GM12878 (cell line): ENCODE measurements around the gene HIP1. TPM values are rescaled to one million over a fixed set of nuclear protein-coding genes. Genes with fewer than 3 reads are reported as not detected.
"Not testable (repeated sequence)": the region's sequence is repeated elsewhere in the genome, so short reads cannot be mapped to it uniquely, and the experiment has no call there.

ENCODE experiments used
- ATAC-seq: fragments of 200-7000 bp; cut with Tn5 transposase; 3 replicates; pipeline ENCODE4 v1.9.1; 2020; ENCODE audit warnings: mild to moderate bottlenecking, moderate library complexity
- BruUV-seq: library from RNA; stranded (reverse); fragments of 400-500 nt; replicated peaks from 2 replicates; lab custom pipeline; 2021; lab: Mats Ljungman, UMichigan
- CTCF ChIA-PET: fragments of 300-600 bp; sonication (Branson Sonifier 250); formaldehyde crosslinking; extraction: SDS; loops from one replicate; lab custom pipeline; 2021; ENCODE audit warnings: inconsistent platforms; lab: Yijun Ruan, JAX
- POLR2A ChIA-PET: fragments of 350-600 bp; formaldehyde crosslinking; extraction: SDS; loops from one replicate; lab custom pipeline; 2021; ENCODE audit warnings: inconsistent platforms; lab: Charles Lee
- RAD21 ChIA-PET: fragments of 300-600 bp; sonication (Branson Sonifier 250); formaldehyde crosslinking; loops from one replicate; lab custom pipeline; 2023; ENCODE audit warnings: antibody characterized with exemption; ENCODE audit not compliant: unreplicated experiment; lab: Charles Lee
- SMC1A ChIA-PET: fragments of 300-600 bp; sonication (Branson Sonifier 250); formaldehyde crosslinking; loops from one replicate; lab custom pipeline; 2023; ENCODE audit not compliant: unreplicated experiment, uncharacterized antibody; lab: Charles Lee
- DNase-seq: peaks from one replicate; pipeline ENCODE4 v3.0.0-alpha.2; 2011; ENCODE audit warnings: low read depth, low spot score
- FAIRE-seq: peaks from 3 replicates; lab custom pipeline; 2011; peaks lifted over from hg19 to GRCh38; lab: Jason Lieb, UNC
- H2AFZ ChIP-seq: 2 replicates; pipeline ENCODE4 v1.6.0; 2011; ENCODE audit warnings: low read depth, low read length, control low read depth; ENCODE audit not compliant: control insufficient read depth
- H3K27ac ChIP-seq: 2 replicates; pipeline ENCODE4 v1.5.1; 2011; ENCODE audit warnings: control low read depth; ENCODE audit not compliant: control insufficient read depth, insufficient read depth
- H3K27me3 ChIP-seq, 2 experiments: replicated peaks in 1 of 2; 2 replicates each; pipeline versions ENCODE4 v1.6.0 to v1.6.1; 2011; ENCODE audit warnings: low read length in 1 of 2; ENCODE audit not compliant: control insufficient read depth in 2 of 2, insufficient read depth in 2 of 2
- H3K36me3 ChIP-seq, 2 experiments: 2 replicates each; pipeline ENCODE4 v1.5.1; 2011; ENCODE audit warnings: low read length in 1 of 2; ENCODE audit not compliant: control insufficient read depth in 2 of 2, insufficient read depth in 2 of 2
- H3K4me1 ChIP-seq: 2 replicates; pipeline ENCODE4 v1.6.1; 2011; ENCODE audit warnings: mild to moderate bottlenecking, low read length, moderate library complexity, mixed read lengths; ENCODE audit not compliant: control insufficient read depth, insufficient read depth
- H3K4me2 ChIP-seq: 2 replicates; pipeline ENCODE4 v1.6.0; 2011; ENCODE audit warnings: control low read depth; ENCODE audit not compliant: control insufficient read depth, insufficient read depth
- H3K4me3 ChIP-seq: fragments of 200-600 bp; sonication (generic); 2 replicates; pipeline ENCODE4 v1.5.1; 2016
- H3K79me2 ChIP-seq: 2 replicates; pipeline ENCODE4 v1.6.0; 2011; ENCODE audit warnings: low read length; ENCODE audit not compliant: control insufficient read depth, insufficient read depth
- H3K9ac ChIP-seq: 2 replicates; pipeline ENCODE4 v1.8.0; 2011; ENCODE audit warnings: low read length, control low read depth, mixed read lengths; ENCODE audit not compliant: control insufficient read depth, insufficient read depth
- H3K9me3 ChIP-seq: replicated peaks from 3 replicates; pipeline ENCODE4 v1.5.1; 2011; ENCODE audit warnings: mild to moderate bottlenecking, low read length; ENCODE audit not compliant: control insufficient read depth, insufficient read depth
- H4K20me1 ChIP-seq: 2 replicates; pipeline ENCODE4 v1.6.0; 2011; ENCODE audit not compliant: control insufficient read depth, insufficient read depth
- ZBED1 ChIP-seq: IDR thresholded peaks from 2 replicates; pipeline ENCODE4 v1.6.1; 2016; ENCODE audit warnings: borderline replicate concordance
- ZNF274 ChIP-seq: IDR thresholded peaks from one replicate; pipeline ENCODE4 v1.8.0; 2011; ENCODE audit not compliant: insufficient read length, insufficient read depth
- WGBS: methylation state at CpG from one replicate; pipeline ENCODE4 v1.1.6; 2016; ENCODE audit warnings: low lambda C conversion rate; ENCODE audit not compliant: insufficient replicate concordance, insufficient coverage; ENCODE audit errors: missing lambda C conversion rate; 5-methylcytosine and 5-hydroxymethylcytosine counted together
- in situ Hi-C: fragments of 300-500 bp; cut with MboI; formaldehyde crosslinking; loops from 9 replicates; pipeline ENCODE4 v1.14.3; 2018; ENCODE audit warnings: mixed read lengths
- intact Hi-C: fragments of 100-400 bp; cut with micrococcal nuclease; formaldehyde crosslinking; loops from one replicate; pipeline ENCODE4 v1.14.2; 2022; ENCODE audit not compliant: unreplicated experiment
- polyA plus RNA-seq, 11 experiments: library from polyadenylated mRNA; depleted of rRNA in 4 of 11; unstranded in 6 of 11; stranded (reverse) in 5 of 11; fragments of >200 nt; fragmentation: Nextera tagmentation in 4 of 11; fragmentation: Illumina TruSeq in 1 of 11; extraction: Ambion mirVana in 4 of 11; extraction: Trizol in 1 of 11; gene quantifications; 1 replicate in 1 of 11; 2 replicates in 10 of 11; pipeline versions ENCODE4 v1.2.1 to v1.2.3, GENCODE V29; 2011 to 2016; ENCODE audit warnings: inconsistent platforms in 2 of 11, missing spikeins in 2 of 11, low read depth in 1 of 11
- total RNA-seq, 4 experiments: library from RNA; depleted of rRNA in 3 of 4; stranded (reverse); fragments of >200 nt in 3 of 4; fragmentation: Illumina TruSeq in 1 of 4; extraction: Trizol in 1 of 4; gene quantifications; 2 replicates each; pipeline versions ENCODE4 v1.2.1 to v1.2.3, GENCODE V29; 2013 to 2021
- TF ChIP-seq, protein P1 (sequence below): IDR thresholded peaks from 2 replicates; pipeline ENCODE4 v1.6.1; 2012; ENCODE audit warnings: mild to moderate bottlenecking, low read depth, low read length
- TF ChIP-seq, protein P2 (sequence below): IDR thresholded peaks from 2 replicates; pipeline ENCODE4 v1.6.1; 2011; ENCODE audit warnings: low read depth, low read length, improper control_type of control experiment, borderline replicate concordance

HIP1 gene
- total and polyA plus RNA-seq, 10 of the 15 experiments (the other 5 are each of a cell fraction or from before 2014, with no cell fraction given): 1.2 to 9.7 (median 3.2) TPM

DNA sequence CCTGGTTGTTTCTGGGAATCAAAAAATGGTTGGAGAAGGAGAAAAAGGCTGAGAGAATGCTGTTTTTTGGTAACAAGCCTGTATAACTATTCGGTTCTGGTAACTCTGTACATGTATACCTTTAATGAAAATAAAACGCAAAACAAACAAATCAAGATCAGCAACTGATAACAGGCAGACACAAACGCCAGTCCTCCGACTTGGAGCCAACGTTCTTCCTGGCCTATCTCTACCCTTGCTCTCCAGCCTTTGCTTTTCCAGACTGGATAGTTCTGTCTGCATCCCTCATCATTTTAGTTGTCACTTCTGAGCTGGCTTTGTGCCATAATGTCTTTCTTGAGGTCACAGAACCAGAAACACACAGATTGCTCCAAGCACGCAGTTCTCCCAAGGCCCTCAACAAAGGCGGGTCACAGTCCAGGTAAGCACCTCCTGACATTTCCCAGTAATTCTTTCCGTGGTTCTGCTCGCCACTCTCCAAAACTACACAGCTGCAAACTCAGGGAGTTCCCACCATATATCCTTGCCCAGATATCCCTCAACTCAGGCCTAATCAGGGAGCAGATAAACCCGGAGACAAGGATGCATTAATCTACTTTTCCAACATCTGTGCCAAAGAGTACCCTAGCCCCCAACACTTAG lies 20.2 kb downstream of the HIP1 start (continued):
- TF ChIP-seq, protein P1, sequence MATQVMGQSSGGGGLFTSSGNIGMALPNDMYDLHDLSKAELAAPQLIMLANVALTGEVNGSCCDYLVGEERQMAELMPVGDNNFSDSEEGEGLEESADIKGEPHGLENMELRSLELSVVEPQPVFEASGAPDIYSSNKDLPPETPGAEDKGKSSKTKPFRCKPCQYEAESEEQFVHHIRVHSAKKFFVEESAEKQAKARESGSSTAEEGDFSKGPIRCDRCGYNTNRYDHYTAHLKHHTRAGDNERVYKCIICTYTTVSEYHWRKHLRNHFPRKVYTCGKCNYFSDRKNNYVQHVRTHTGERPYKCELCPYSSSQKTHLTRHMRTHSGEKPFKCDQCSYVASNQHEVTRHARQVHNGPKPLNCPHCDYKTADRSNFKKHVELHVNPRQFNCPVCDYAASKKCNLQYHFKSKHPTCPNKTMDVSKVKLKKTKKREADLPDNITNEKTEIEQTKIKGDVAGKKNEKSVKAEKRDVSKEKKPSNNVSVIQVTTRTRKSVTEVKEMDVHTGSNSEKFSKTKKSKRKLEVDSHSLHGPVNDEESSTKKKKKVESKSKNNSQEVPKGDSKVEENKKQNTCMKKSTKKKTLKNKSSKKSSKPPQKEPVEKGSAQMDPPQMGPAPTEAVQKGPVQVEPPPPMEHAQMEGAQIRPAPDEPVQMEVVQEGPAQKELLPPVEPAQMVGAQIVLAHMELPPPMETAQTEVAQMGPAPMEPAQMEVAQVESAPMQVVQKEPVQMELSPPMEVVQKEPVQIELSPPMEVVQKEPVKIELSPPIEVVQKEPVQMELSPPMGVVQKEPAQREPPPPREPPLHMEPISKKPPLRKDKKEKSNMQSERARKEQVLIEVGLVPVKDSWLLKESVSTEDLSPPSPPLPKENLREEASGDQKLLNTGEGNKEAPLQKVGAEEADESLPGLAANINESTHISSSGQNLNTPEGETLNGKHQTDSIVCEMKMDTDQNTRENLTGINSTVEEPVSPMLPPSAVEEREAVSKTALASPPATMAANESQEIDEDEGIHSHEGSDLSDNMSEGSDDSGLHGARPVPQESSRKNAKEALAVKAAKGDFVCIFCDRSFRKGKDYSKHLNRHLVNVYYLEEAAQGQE: no peak
- TF ChIP-seq ZNF274: no peak
- TF ChIP-seq, protein P2, sequence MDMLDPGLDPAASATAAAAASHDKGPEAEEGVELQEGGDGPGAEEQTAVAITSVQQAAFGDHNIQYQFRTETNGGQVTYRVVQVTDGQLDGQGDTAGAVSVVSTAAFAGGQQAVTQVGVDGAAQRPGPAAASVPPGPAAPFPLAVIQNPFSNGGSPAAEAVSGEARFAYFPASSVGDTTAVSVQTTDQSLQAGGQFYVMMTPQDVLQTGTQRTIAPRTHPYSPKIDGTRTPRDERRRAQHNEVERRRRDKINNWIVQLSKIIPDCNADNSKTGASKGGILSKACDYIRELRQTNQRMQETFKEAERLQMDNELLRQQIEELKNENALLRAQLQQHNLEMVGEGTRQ: no peak
- no peak for TF ChIP-seq ZBED1
- TF ChIP-seq, all 136 proteins: peak for 0

DNA sequence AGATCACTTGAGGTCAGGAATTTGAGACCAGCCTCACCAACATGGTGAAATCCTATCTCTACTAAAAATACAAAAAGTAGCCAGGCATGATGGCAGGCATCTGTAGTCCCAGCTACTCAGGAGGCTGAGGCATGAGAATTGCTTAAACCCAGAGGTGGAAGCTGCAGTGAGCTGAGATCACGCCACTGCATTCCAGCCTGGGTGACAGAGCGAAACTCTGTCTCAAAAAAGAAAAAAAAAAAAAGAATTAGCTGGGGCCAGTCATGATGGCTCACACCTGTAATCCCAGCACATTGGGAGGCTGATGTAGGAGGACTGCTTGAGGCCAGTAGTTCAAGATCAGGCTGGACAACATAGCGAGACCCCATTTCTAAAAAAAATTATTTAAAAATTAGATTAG lies 21.0 kb downstream of the HIP1 start:
- H3K9me3 ChIP-seq, H3K27ac ChIP-seq, H3K27me3 ChIP-seq, H3K36me3 ChIP-seq, H3K4me3 ChIP-seq, intact Hi-C loops, RAD21 ChIA-PET, H3K4me2 ChIP-seq, in situ Hi-C loops, BruUV-seq, H4K20me1 ChIP-seq, H3K9ac ChIP-seq, FAIRE-seq, H3K79me2 ChIP-seq, DNase-seq, ATAC-seq, H2AFZ ChIP-seq, H3K4me1 ChIP-seq: not testable (repeated sequence)
- 100% methylated on average over 3 of the region's 3 CpGs for WGBS
- ChIA-PET CTCF (interaction anchor here (0.6 to 0.9 kb wide), 2 partner anchors 14 to 48 kb away, joined by 3 to 6 read pairs; no protein-coding TSS in a partner anchor), POLR2A (interaction anchor here (0.7 kb wide), 1 partner anchor 28 kb away, joined by 3 read pairs; no protein-coding TSS in a partner anchor), SMC1A (interaction anchor here (1.0 kb wide), 1 partner anchor 16 kb away, joined by 3 read pairs; no protein-coding TSS in a partner anchor)
